MM.1S (cell line): ENCODE results near the gene DARS2.

Experiments used
- CTCF ChIP-seq: fragments of 300-600 bp; sonication (generic); IDR thresholded peaks from 2 replicates; pipeline ENCODE4 v1.5.1; 2016; ENCODE audit warnings: antibody characterized with exemption, low read length, mixed read lengths
- EZH2 ChIP-seq: fragments of 300-600 bp; sonication (generic); optimal IDR thresholded peaks from 2 replicates; pipeline ENCODE3; 2017; ENCODE audit warnings: low read depth, mild to moderate bottlenecking, antibody characterized with exemption, low read length, mixed read lengths
- EZH2phosphoT487 ChIP-seq: fragments of 300-600 bp; sonication (generic); IDR thresholded peaks from 2 replicates; pipeline ENCODE4 v1.6.1; 2018; ENCODE audit warnings: antibody characterized with exemption, low read length

GRCh38 chr1:173888749-173889148 is 64.3 kb downstream of the DARS2 start:
- TF ChIP-seq CTCF (no peak), EZH2 (no peak), EZH2phosphoT487 (no peak)
